Activated CD8-positive, alpha-beta memory T cell treated with anti-CD3 and anti-CD28 coated beads for 24 hours (primary cell): Measurements from ENCODE around the gene PDIA5.
"Not testable (repeated sequence)": the region's sequence is repeated elsewhere in the genome, so short reads cannot be mapped to it uniquely, and the experiment has no call there.

Experiments used
- DNase-seq: peaks from one replicate; pipeline ENCODE4 v3.0.0-alpha.2; 2020

PDIA5 gene

DNA sequence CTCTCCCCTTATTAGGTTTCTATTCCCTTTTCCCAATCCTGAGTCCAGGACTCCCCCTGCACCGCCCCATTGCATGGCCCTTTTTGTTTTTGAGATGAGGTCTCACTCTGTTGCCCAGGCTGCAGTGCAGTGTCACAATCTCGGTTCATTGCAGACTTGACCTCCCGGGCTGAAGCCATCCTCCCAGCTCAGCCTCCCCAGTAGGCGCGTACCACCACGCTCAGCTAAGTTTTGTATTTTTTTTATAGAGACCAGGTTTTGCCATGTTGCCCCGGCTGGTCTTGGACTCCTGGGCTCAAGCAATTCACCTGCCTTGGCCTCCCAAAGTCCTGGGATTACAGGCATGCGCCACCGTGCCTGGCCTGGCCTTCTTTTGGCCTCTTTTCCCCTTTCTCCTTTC, 29.3 kb downstream of the PDIA5 start:
- no peak for DNase-seq

- DNase-seq: no peak
Measured at GRCh38 chr3:123096731-123097130, 29.9 kb downstream of the PDIA5 start.

GRCh38 chr3:123098426-123099330, 31.9 kb downstream of the PDIA5 start:
- DNase-seq: no peak

DNA sequence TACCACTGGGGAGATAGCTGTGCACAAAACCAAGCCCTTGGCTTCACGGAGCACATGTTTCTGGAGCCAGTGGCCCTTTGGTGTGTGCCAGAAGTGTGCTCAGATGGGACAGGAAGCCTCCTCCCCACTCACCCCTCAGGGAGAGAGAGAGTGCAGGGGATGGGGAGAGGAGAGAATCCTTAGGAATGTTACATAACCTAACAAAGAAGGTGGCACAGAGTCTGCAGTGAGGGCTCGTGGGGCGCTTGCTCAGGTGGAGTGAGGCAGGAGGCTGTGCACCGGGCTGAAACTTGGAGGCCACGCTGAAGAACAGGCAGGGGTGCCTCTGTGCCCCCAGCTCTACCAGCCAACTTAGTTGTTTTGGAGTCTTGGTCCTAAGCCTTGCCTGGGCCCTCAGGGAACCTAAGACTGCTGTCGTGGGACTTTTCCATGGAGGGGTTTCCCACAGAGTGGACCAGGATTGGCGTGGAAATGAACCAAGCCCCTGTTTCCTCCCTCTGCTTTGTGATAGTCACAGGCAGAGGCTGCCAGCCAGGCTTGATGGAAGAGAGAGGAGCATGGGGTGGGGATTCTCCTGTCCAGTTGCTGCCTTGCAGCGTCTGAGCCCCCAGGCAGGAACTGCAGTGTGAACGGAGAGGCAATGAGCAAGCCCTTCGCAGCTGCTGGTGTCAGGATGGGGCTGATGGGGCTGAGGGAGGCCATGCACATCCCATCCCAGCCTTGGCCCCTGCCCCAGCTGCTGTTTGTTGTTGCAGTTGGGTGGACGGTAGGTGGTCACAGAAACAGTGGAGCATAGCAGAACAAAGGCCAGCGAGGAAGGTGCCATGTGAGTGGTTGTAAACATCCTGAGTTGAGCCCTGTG, 32.7 kb downstream of the PDIA5 start:
- DNase-seq: no peak

- DNase-seq: no peak
Measured at GRCh38 chr3:123100193-123100776, 33.5 kb downstream of the PDIA5 start.

DNA sequence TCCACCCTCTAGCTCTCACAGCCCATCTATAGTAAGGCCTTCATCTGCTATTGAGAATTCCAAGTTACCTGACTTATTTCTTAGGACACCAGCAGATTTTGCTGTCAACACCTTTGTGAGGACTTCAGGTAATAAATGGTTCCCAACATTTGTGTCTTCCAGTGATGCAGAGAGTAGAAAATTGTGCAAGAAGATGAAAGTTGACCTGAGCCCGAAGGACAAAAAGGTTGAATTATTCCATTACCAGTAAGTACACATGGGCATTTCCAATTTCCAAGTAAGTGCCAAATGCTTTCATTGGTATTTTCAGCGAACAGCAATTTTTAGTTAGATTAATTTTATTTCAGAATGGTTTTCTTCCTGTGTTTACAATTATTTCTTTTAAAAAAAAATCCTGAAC, 35.4 kb downstream of the PDIA5 start:
- no peak for DNase-seq

- DNase-seq: no peak
Measured at GRCh38 chr3:123102826-123103225, 36.0 kb downstream of the PDIA5 start.

DNA sequence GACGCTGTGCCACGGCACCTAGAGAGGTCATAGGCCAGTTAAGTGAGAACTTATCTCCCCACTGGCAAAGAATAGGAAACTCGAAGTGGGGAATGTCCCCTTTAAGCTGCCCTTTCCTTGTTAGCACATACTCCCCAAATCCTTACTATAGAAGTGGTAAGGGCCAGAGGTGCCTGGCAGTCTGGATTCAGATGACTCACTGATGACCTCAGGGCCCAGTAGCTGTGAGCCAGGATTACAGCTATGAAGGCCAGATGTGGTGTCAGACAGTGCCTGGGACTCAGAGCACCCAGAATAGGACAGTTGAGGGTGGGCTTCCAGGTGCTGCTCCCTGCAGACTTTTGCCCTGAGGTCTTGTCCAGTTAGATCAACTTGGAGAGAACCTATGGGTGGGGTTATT, 37.7 kb downstream of the PDIA5 start:
- no peak for DNase-seq

GRCh38 chr3:123105201-123106189, 38.7 kb downstream of the PDIA5 start:
- DNase-seq: no peak

GRCh38 chr3:123110282-123110975, 43.6 kb downstream of the PDIA5 start:
- no peak for DNase-seq

- DNase-seq: no peak
Measured at GRCh38 chr3:123110976-123111615, 44.3 kb downstream of the PDIA5 start.

DNA sequence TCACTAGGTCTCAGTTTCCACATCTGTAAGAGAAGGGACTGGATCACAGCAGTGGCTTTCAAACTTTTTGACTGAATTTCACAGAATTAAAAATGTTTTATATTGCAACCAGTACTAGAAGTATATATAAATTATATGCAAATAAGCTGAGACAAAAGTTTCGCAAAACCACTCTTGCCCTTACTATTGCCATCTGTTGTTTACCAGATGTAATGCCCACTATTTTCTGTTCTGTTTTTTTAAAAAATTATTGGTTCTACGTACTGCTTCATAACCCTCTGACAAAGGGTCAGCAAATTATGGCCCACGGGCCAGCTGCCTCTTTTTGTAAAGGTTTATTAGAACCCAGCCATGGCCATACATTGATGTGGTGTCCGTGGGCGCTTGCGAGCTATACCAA, 44.8 kb downstream of the PDIA5 start:
- no peak for DNase-seq

DNA sequence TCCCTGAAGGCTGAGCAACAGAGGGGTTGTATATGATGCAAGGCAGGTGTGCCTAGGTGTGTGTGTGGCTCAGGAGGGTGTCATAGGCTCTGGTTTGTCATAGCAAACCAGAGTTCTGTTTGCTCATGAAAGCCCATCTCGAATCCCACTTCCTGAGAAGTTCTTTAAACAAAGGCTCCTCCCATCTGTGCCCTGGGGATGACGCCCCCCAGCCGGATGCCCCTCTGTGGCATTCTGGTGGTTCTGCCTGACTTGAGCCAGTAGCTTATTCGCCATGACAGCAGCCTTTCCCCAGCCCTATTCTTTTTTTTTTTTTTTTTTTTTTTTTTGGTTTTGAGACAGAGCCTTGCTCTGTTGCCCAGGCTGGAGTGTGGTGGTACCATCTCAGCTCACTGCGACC, 45.4 kb downstream of the PDIA5 start:
- DNase-seq: no peak

GRCh38 chr3:123112656-123113055, 45.8 kb downstream of the PDIA5 start:
- DNase-seq: not testable (repeated sequence)

- no peak for DNase-seq
Measured at GRCh38 chr3:123113889-123114450, 47.1 kb downstream of the PDIA5 start.

- no peak for DNase-seq
Measured at GRCh38 chr3:123116116-123116515, 49.3 kb downstream of the PDIA5 start.

DNA sequence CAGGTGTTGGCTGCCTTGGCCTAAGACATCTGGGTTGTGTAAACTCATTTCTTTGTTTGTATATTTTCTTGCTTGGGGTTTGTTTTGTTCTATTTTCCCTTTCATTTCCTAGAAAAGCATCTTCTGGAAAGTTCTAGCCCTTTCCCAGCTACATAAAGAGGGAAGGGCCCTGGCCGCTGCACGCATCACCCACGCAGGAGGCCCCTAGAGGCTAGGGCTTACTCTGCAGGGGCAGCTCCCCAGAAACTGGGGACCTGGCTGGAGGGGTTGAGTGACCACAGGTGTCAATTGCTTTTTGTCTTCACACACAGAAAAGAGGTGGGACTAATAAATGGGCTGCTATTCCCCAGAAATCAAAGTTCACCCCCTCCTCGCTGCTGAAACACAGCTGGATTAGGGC, 52.6 kb downstream of the PDIA5 start:
- DNase-seq: no peak

DNA sequence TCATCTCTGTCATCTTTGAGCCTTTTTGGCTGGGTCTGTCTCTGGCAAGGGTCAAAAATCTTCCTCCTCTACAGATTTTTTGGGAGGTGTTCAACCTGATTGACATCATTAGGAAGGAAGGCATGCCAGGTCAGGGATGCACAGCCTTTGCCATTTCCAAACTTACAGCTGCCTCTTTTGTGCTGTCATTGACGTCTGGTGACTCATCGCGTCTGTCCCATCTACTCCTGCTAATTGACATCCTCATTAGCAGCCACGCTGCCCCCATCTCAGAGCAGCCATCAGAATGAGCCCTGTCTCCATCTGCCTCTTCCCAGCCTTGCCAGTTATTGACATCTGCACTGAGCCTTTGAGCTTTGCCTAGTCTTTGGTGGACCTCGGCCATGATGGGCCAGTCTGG, 53.0 kb downstream of the PDIA5 start:
- no peak for DNase-seq

GRCh38 chr3:123120573-123120972, 53.7 kb downstream of the PDIA5 start:
- DNase-seq: no peak

GRCh38 chr3:123122057-123122456, 55.2 kb downstream of the PDIA5 start:
- no peak for DNase-seq
